Vagina (tissue), 2 donors: ENCODE results near the gene KRT4.

Experiments
- POLR2A ChIP-seq, 2 donors: fragments of 450-650 bp; IDR thresholded peaks; one replicate each; pipeline ENCODE4 v1.6.1; 2017; ENCODE audit warnings: antibody characterized with exemption in 2 of 2, mild to moderate bottlenecking in 2 of 2, moderate library complexity in 2 of 2
- TF ChIP-seq, protein P1 (sequence below), 3 experiments: fragments of 450-650 bp in 2 of 3; fragments of 200-600 bp in 1 of 3; sonication (generic) in 1 of 3; IDR thresholded peaks; one replicate each; pipeline ENCODE4 v1.5.1; 2017 to 2019; ENCODE audit warnings: antibody characterized with exemption in 3 of 3, mild to moderate bottlenecking in 2 of 3, moderate library complexity in 2 of 3

DNA sequence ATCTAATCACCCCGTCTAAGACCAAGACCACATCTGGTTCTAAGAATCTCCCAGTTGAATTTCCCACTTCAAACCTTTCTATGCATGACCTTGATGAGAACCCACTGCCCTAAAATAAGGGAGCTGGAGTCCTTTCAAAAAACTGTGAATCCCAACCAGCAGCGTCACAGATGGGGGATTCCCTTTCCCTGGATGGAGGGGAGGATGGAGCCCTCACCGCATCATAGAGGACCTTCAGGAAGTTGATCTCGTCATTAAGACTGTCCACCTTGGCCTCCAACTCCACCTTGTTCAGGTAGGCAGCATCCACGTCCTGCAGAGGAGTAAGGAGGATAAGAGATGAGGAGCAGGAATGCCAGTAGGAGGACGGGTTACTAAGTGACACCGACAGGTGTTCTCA, 4.8 kb downstream of the KRT4 start:
- TF ChIP-seq POLR2A (IDR thresholded peaks at IDR 0.05): no peak
- TF ChIP-seq, protein P1, sequence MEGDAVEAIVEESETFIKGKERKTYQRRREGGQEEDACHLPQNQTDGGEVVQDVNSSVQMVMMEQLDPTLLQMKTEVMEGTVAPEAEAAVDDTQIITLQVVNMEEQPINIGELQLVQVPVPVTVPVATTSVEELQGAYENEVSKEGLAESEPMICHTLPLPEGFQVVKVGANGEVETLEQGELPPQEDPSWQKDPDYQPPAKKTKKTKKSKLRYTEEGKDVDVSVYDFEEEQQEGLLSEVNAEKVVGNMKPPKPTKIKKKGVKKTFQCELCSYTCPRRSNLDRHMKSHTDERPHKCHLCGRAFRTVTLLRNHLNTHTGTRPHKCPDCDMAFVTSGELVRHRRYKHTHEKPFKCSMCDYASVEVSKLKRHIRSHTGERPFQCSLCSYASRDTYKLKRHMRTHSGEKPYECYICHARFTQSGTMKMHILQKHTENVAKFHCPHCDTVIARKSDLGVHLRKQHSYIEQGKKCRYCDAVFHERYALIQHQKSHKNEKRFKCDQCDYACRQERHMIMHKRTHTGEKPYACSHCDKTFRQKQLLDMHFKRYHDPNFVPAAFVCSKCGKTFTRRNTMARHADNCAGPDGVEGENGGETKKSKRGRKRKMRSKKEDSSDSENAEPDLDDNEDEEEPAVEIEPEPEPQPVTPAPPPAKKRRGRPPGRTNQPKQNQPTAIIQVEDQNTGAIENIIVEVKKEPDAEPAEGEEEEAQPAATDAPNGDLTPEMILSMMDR (IDR thresholded peaks at IDR 0.05): no peak
